Loucy (cell line): ENCODE measurements around the gene PPP4R2.

Source experiments
- CTCF ChIP-seq: fragments of 200-600 bp; sonication (generic); conservative IDR thresholded peaks from 2 replicates; pipeline ENCODE4 v1.5.1; 2014; ENCODE audit warnings: mild to moderate bottlenecking, antibody characterized with exemption, low read length
- EZH2phosphoT487 ChIP-seq: fragments of 200-600 bp; IDR thresholded peaks from 2 replicates; pipeline ENCODE4 v1.6.1; 2018; ENCODE audit warnings: antibody characterized with exemption, mild to moderate bottlenecking, moderate library complexity, borderline replicate concordance

GRCh38 chr3:73045391-73045790 lies 48.8 kb downstream of the PPP4R2 start:
- TF ChIP-seq EZH2phosphoT487: no peak
- TF ChIP-seq CTCF: no peak
